ENCODE measurements around the gene SPARCL1. TPM values are rescaled to one million over a fixed set of nuclear protein-coding genes. Genes with fewer than 3 reads are reported as not detected.

Gene SPARCL1
- total RNA-seq, 1 donor from 2014 or later = not detected

GRCh38 chr4:87555773-87556619 is 26.8 kb upstream of the SPARCL1 start:
- DNase-seq (ENCODE audit: low read depth) = peak; percentile 100
- no peaks in the 10 kb centered on the region for H3K27me3 ChIP-seq (ENCODE audit: control insufficient read depth, insufficient read depth, low read length)
- peak; percentile 76 for FAIRE-seq

GRCh38 chr4:87553182-87553581 is 24.0 kb upstream of the SPARCL1 start:
- H3K27me3 ChIP-seq (ENCODE audit: control insufficient read depth, insufficient read depth, low read length) = no peaks in the 10 kb centered on the region
- no peaks in the 10 kb centered on the region for H3K36me3 ChIP-seq (ENCODE audit: control insufficient read depth, insufficient read depth, low read length)
- FAIRE-seq (no peak), DNase-seq (ENCODE audit: low read depth) (no peak)
- no peak overlapping the region for H3K4me3 ChIP-seq (ENCODE audit: low read depth, low read length)
- TF ChIP-seq CTCF (IDR thresholded peaks at IDR 0.05; ENCODE audit: insufficient read depth, low read length, severe bottlenecking) = no peak

More at GRCh38 chr4:87555773-87556619, 26.8 kb upstream of the SPARCL1 start:
- Histone ChIP-seq H3K36me3 (ENCODE audit: control insufficient read depth, insufficient read depth, low read length) (no peaks in the 10 kb centered on the region), H3K4me3 (ENCODE audit: low read depth, low read length) (no peak overlapping the region)
- TF ChIP-seq CTCF (IDR thresholded peaks at IDR 0.05; ENCODE audit: insufficient read depth, low read length, severe bottlenecking) = no peak

GRCh38 chr4:87551361-87551760 is 22.2 kb upstream of the SPARCL1 start:
- no peak for TF ChIP-seq CTCF (IDR thresholded peaks at IDR 0.05; ENCODE audit: insufficient read depth, low read length, severe bottlenecking)
- Histone ChIP-seq H3K36me3 (ENCODE audit: control insufficient read depth, insufficient read depth, low read length) (no peaks in the 10 kb centered on the region), H3K27me3 (ENCODE audit: control insufficient read depth, insufficient read depth, low read length) (no peaks in the 10 kb centered on the region), H3K4me3 (ENCODE audit: low read depth, low read length) (no peak overlapping the region)
- no peak for DNase-seq (ENCODE audit: low read depth)
- no peak for FAIRE-seq

- H3K27me3 ChIP-seq (ENCODE audit: control insufficient read depth, insufficient read depth, low read length) = no peaks in the 10 kb centered on the region
- H3K36me3 ChIP-seq (ENCODE audit: control insufficient read depth, insufficient read depth, low read length) = no peaks in the 10 kb centered on the region
- FAIRE-seq (no peak), DNase-seq (ENCODE audit: low read depth) (no peak)
- no peak overlapping the region for H3K4me3 ChIP-seq (ENCODE audit: low read depth, low read length)
- TF ChIP-seq CTCF (IDR thresholded peaks at IDR 0.05; ENCODE audit: insufficient read depth, low read length, severe bottlenecking) = no peak
Measured at GRCh38 chr4:87547016-87547708, 18.0 kb upstream of the SPARCL1 start.

- H3K36me3 ChIP-seq (ENCODE audit: control insufficient read depth, insufficient read depth, low read length) = no peaks in the 10 kb centered on the region
- DNase-seq (ENCODE audit: low read depth) (no peak), FAIRE-seq (no peak)
- H3K27me3 ChIP-seq (ENCODE audit: control insufficient read depth, insufficient read depth, low read length) = no peaks in the 10 kb centered on the region
- no peak overlapping the region for H3K4me3 ChIP-seq (ENCODE audit: low read depth, low read length)
- TF ChIP-seq CTCF (IDR thresholded peaks at IDR 0.05; ENCODE audit: insufficient read depth, low read length, severe bottlenecking) = no peak
Measured at GRCh38 chr4:87545052-87545451, 15.9 kb upstream of the SPARCL1 start.

All from bronchial epithelial cell (primary cell).